Medulla oblongata (tissue), 1 donor: ENCODE measurements around the gene CDK14.
A peak's percentile ranks its signal among the peaks of the same experiment; 100 is the strongest.

Experiments
- DNase-seq: peaks from one replicate; pipeline ENCODE4 v3.0.0-alpha.2; 2015; ENCODE audit errors: extremely low spot score

Gene CDK14

DNA sequence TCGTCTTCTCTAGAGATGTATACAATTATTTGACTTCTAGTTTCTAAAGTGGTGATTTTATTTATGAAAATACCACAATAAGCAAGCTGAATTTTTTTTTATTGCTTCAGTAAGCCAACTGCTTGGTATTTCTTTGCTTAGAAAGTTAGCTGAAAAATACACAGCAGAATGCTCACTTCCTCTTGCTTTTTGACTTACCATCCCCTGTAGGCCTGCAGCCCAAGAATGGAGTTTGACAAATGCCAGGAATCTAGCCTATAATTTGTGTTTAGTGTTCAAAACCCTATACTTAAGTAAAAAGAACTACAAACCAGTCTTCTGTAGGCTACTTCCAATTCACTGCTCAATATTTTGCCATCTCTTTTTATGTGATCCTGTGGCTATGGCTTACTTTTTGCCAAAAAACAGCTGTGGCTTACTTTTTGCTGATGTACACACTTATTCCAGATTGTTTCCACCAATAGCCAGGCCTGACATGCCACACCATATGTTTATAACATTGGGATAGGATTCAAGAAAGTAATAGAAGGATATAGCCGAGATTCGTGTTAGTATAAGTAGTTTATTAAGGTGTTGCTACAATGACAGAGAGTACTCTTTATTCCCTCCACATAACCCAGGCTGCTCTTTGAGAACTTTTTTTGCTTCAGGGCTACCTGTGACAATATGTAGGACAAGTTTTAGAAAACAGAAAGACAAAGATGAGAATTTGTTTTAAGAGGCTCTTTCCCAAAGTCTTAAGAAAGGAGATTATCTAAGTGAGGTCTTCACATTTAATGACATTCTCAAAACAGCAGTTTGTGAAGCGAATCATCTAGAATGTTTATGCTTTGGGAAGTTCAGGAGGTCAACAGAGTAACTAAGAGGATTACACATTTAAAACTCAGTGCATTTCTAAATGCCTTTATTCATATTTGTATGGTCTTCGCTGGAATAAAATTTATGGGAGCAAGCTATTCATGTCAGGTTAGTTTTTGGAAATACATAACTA, 404.2 kb downstream of the CDK14 start:
- no peak for DNase-seq

GRCh38 chr7:91005024-91005423, 408.9 kb downstream of the CDK14 start:
- no peak for DNase-seq

DNA sequence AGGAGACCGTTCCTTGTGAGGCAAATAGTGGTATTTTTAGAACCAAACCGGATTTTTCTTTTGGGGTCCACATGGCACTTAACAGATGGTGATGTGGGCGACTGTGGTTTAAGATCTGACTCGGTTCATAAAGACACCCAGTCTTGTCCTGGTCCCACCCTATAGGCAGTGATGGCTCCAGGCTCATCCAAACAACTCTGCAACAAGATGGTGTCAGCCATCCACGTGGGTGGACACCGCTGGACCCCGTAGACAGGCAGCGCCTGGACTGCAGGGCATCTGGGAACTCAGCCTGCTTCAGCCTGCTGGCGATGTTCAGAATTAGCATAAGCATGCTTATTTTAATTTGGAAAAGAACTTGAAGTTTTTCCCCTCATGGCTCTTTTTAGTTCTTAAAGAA, 409.7 kb downstream of the CDK14 start:
- no peak for DNase-seq

- DNase-seq: no peak
These were observed 411.2 kb downstream of the CDK14 start for GRCh38 chr7:91007371-91007770.

DNA sequence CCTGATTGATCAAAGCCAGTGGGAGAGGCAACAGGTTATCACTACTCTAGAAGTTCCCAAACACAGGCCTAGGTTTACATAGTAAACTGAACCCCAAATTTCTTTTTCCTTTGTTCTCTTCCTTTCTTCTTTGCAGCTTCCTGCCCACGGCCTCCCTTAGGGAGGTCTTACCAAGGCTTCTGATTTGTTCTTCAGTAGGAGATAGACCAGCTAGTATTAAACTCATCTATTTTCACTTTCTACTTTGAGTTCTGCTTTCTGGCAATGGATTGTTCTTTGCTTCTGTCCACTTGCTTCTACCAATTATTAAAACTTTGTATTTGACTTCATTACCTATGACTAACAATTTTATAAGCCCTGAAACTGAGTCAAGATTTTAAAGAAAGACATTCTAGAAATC, 417.0 kb downstream of the CDK14 start:
- DNase-seq: no peak

DNA sequence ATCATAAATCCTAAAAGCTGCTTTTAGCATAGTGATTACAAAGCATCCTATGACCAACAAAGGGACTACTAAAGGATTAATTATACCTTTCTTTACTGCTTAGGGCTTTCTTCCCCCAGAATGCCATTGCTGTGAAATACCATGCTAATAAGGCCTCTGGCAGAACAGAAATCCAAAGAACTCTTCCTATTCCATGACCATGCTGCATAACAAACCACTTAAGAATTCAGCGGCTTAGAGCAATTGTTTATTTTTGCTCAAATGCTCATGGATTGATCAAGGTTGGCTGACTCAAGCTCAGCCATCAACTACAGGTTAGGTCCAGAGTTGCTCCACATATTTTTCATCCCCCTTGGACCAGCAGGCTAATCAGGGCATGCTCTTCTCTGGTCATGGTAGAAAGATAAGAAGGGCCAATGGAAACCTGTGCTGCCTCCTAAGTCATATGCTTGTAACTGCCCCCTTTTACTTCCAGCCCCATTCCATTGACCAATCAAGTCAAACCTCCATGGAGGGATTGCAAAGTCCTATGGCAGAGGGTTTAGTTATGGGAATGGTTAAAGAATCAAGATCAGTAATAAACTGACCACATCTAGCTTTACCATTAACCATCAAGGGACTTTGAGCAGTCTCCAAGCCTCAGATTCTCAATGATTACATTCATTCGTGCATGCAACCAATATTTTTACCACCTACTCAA, 423.7 kb downstream of the CDK14 start:
- no peak for DNase-seq

DNA sequence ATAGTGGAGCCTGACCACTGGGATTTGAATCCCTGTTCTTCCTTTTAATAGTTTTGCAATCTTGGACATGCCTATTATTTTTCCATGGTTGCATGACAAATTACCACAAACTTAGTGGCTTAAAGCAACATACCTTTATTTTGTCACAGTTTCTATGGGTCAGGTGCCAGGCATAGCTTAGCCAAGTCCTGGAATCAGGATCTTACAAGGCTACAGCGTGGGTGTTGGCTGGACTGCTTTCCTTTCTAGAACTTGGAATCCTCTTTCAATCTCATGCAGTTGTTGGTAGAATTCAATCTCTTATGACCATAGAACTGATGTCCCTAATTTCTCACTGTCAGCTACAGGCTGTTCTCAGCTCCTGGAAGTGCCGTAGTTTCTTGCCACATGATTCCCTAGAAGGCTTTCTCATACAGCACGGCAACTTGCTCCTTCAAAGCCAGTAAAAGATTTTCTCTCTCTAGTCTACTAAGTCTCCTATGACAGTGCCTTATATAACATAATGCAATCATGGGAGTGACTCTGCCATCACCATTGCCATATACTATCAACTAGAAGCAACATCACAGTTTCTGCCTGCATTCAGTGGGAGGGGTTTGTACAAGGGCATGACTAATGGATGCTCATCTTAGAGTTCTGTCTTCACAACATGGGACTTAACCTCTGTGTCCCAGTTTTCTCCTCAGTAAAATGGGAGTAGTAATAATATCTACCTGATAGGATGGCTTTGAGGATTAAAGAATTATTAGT, 424.7 kb downstream of the CDK14 start:
- no peak for DNase-seq

GRCh38 chr7:91021956-91022355, 425.8 kb downstream of the CDK14 start:
- no peak for DNase-seq

DNA sequence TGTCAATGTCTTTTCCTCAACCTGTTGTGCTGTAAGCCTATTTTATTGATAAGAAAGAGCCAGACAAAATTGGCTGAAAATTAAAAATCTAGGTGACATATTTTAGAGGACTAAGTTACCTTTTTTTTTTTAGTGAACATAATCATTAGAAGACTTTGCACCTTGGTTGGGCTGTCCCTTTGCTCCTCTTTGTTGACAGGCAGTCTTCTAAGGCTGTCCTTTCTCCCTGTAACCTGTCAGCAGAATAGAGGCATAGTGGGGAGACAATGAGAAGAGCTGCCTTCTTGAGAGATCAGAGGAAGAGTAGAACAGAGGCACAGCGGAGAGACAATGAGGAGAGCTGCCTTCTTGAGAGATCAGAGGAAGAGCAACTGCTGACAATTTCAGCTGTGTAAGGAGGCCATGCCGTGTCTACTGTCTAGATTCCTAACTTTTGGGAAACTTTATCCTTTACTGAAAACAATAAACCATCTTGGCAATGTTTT, 429.8 kb downstream of the CDK14 start:
- no peak for DNase-seq

DNA sequence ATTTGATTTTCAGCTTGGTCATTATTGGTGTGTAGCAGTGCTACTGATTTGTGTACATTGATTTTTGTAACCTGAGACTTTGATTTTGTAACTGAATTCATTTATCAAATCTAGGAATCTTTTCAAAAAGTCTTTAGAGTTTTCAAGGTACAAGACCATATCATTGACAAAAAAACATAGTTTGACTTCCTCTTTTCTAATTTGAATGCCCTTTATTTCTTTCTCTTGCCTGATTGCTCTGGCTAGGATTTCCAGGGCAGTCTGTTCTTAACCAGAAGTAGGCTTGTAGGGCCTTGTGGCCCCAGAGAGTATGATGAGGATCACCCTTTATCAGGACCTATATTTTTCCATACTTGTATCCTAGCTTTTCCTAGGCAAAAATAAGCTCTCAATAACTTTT, 433.6 kb downstream of the CDK14 start:
- no peak for DNase-seq

DNA sequence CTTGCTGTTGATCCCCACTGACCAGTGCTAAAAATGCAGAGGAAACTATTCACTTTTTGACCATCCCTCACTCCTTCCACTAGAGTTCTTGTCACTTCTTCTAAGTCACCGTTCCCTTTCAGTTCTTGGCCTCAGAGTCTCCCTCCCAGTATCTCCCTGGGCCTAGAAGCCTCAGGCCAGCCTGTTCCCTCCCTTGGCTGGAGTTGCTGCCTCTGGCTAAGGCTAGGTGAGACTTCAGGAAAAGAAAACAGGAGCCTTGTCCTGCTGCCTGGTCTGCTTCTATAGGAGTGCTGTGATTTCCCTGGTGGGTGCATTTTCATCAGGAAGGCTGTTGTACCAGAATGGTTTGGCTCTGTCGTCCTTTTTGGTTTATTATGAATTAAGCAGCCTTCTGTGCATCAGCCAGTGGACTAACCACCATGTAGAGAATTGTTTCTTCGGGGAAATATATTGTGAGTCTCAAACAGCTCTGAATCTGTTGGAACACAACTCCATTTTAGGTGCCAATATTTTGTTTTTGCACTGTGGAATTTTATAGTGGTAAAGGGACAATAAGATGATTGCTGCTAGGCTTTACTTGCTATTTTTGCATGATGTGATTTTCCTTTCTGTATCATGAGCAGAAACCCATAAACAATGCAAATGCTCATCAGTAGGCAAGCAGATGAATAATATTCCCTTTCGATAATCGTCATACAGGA, 434.7 kb downstream of the CDK14 start:
- no peak for DNase-seq

- no peak for DNase-seq
These were observed 435.6 kb downstream of the CDK14 start for GRCh38 chr7:91031757-91032156.

DNA sequence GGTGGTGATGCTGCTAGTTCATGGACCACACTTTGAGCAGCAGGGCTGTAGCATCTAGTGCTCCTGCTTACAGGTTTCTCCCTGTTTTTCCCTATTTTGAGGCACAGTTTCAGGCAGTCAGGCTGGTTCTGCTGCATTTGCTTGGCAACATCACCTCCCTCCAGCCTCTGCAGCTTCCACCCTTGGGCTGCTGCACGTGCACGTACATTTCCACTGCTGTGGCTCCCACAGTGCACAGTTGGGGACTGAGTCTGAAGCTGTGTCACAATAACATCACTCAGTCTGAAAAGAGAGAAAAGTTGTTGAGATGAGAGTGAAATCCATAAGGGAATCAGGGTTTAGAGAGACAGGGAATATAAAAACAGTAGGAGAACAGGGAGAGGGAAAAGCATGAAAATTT, 437.5 kb downstream of the CDK14 start:
- no peak for DNase-seq

- DNase-seq: peak; percentile 74
These were observed 438.6 kb downstream of the CDK14 start for GRCh38 chr7:91034459-91035368.

DNA sequence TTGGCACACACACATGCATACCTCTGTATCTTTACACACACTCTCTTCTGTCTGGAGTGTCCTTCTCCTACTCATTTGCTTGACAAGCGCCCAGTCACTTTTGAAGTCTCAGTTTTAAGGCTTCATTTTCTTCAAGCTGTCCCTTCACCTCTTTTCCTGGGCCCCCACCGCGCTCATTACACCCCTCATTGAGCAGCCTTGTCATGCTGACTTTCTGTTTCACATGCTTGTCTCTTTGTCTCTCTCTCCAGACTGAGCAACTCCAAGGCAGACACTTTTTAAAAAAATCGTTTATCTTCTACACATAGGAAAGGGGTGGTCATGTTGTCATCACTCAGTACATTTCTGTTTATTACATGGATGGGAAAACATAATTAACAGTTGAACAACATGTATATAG, 442.9 kb downstream of the CDK14 start:
- no peak for DNase-seq

GRCh38 chr7:91041141-91041540, 445.0 kb downstream of the CDK14 start:
- no peak for DNase-seq

DNA sequence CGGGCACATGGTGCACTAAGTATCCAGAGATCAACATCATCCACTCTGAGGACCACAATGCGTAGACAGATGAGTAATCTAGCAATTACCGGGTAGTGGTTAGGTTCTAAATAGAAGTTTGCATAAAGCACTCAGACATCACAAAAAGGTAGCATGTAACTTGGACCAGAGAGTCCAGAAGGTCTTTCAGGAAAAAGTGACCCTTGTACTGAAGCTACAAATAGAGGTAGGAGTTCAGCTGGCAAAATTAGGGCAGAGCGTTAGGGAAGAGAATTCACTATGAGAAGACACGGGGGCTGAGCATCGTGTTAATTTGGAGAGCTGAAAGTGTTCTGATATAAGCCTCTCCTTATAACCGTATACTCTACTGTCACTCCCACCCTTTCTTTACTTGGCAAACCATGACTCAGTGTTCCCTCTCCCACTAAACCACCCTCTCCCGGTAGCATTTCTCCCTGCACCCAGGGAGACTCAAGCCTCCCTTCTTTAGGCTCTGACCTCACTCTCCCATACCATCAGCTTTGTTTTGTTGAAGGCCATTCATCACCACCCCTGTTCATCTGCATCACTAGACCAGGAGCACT, 445.9 kb downstream of the CDK14 start:
- DNase-seq: no peak

- peak; percentile 36 for DNase-seq
These were observed 447.1 kb downstream of the CDK14 start for GRCh38 chr7:91043186-91043585.

DNA sequence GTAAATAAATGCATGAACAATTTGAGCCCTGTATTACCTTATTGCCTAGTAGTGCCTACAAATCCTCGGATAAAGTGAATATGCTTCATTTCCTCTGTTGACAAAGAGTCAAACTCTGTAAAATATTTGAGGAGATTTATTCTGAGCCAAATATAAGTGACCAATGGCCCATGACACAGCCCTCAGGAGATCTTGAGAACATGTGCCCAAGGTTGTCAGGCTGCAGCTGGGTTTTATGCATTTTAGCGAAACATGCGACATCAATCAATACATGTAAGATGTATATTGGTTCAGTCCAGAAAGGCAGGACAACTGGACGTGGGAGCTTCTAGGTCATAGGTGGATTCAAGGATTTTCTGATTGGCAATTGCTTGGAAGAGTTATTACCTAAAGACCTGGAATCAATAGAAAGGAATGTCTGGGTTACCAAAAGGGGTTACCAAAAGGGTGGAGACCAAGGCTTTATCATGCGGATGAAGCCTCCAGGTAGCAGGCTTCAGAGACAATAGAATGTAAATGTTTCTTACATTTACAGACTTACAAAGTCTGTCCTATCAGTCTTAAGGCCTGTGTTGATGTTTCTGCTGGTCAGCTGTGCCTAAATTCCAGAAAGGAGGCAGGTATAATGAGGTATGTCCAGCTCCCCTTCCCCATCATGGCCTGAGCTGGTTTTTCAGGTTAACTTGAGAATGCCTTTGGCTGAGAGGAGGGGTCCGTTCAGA, 448.0 kb downstream of the CDK14 start:
- DNase-seq: no peak
